Fibroblast of mammary gland (primary cell): Measurements from ENCODE around the gene ACSS2.

Source experiments
- DNase-seq: peaks from one replicate; pipeline ENCODE4 v3.0.0-alpha.2; 2010; ENCODE audit warnings: low read depth
- H3K4me3 ChIP-seq: 2 replicates; pipeline ENCODE4 v1.5.1; 2011; ENCODE audit warnings: low read depth, mild to moderate bottlenecking, low read length, moderate library complexity; ENCODE audit not compliant: control insufficient read depth
- TF ChIP-seq, protein P1 (sequence below): conservative IDR thresholded peaks from 2 replicates; pipeline ENCODE4 v1.5.1; 2011; ENCODE audit warnings: low read depth, low read length, inconsistent platforms; ENCODE audit not compliant: control insufficient read depth, insufficient read depth

Gene ACSS2

DNA sequence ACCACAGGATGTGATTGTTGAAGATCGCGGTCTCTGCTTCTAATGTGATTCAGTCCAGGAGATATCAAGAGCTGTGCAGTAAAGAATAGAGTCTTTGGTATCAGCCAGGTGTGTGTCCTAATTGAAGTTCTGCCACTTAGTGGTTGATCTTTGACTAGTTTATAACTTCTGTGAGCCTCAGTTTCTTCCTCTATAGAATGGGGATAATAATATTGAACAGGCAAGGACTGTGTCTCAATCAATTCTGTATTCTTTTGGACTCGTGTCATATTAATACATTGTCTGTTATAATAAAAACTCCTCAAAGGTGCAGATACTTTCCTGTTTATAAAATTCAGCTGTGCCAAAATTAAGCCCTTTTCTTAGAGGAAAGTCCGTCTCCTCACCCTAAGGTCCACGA lies 27.8 kb upstream of the ACSS2 start:
- TF ChIP-seq, protein P1, sequence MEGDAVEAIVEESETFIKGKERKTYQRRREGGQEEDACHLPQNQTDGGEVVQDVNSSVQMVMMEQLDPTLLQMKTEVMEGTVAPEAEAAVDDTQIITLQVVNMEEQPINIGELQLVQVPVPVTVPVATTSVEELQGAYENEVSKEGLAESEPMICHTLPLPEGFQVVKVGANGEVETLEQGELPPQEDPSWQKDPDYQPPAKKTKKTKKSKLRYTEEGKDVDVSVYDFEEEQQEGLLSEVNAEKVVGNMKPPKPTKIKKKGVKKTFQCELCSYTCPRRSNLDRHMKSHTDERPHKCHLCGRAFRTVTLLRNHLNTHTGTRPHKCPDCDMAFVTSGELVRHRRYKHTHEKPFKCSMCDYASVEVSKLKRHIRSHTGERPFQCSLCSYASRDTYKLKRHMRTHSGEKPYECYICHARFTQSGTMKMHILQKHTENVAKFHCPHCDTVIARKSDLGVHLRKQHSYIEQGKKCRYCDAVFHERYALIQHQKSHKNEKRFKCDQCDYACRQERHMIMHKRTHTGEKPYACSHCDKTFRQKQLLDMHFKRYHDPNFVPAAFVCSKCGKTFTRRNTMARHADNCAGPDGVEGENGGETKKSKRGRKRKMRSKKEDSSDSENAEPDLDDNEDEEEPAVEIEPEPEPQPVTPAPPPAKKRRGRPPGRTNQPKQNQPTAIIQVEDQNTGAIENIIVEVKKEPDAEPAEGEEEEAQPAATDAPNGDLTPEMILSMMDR, result no peak
- DNase-seq, result no peak
- no peak overlapping the region for H3K4me3 ChIP-seq

- H3K4me3 ChIP-seq, result no peak overlapping the region
- no peak for DNase-seq
- TF ChIP-seq, protein P1, result no peak
These were observed 26.6 kb upstream of the ACSS2 start for GRCh38 chr20:34849778-34850177.

GRCh38 chr20:34850969-34851368 lies 25.4 kb upstream of the ACSS2 start:
- TF ChIP-seq, protein P1, result no peak
- DNase-seq, result no peak
- no peak overlapping the region for H3K4me3 ChIP-seq

DNA sequence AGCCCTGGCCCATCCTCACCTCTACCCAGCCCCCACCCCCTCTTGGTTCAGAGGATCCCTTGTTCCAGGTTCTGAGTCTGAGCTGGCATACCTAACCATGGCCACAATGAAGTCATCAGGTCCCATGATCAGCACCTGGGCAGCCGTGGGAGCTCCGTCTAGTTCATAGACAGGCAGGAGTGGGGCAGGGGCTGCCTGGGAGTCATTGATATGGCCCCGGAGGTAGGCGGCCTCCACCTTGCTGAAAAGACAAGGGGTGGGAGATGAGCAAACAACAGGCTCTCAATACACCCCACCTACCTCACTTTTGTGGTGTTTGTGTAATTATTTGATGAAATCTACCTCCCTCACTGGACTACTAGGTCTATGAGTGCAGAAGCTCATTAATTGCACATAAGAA lies 24.1 kb upstream of the ACSS2 start:
- no peak for DNase-seq
- no peak overlapping the region for H3K4me3 ChIP-seq
- TF ChIP-seq, protein P1, result no peak

GRCh38 chr20:34859367-34859766 lies 17.0 kb upstream of the ACSS2 start:
- TF ChIP-seq, protein P1, result no peak
- no peak for DNase-seq
- no peak overlapping the region for H3K4me3 ChIP-seq

DNA sequence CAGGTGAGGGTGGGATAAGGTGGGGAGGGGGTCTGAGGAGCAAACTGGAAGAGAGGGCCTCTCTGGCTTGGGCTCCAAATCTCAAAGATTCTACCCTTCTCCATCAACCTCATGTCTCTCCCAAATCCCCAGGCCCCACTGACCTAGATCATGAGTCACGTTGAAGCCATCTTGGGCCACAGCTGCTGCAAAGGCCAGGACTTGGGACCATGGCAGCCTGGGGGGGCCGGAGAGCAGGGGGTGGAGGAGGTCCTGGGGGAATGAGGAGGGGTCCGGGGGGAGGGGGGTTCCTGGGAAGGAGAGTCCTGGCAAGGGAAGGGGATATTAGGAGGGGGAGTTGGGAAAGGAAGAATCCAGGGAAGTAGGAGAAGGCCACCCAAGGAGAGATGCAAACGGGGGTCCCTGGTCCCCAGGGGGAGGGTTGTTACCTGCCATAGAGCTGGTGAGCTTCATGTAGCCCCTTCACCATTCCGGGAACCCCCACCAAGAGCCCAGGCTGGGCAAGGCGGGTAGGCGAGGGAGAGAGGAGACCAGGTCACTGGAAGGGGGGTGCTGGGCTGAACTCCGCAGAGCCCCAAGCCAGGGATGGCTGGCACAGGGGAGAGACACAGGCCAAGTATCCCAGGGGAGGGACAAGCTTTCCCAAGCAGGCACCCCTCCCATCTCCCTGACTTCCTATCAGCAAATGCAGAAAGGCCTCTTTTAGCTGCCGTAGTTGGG lies 16.4 kb upstream of the ACSS2 start:
- no peak overlapping the region for H3K4me3 ChIP-seq
- DNase-seq, result no peak
- TF ChIP-seq, protein P1, result no peak
